OCI-M1 (cell line): ENCODE data around the gene SEMA6A.
"Not testable (repeated sequence)": the region's sequence is repeated elsewhere in the genome, so short reads cannot be mapped to it uniquely, and the experiment has no call there.

ENCODE experiments used
- DNase-seq: peaks from one replicate; lab custom pipeline; 2025; lab: John Stamatoyannopoulos, UW

SEMA6A gene

GRCh38 chr5:116553366-116553765 is 21.3 kb downstream of the SEMA6A start:
- DNase-seq: no peak

- DNase-seq: no peak
Measured at GRCh38 chr5:116550082-116550481, 24.5 kb downstream of the SEMA6A start.

GRCh38 chr5:116546743-116547124 is 27.9 kb downstream of the SEMA6A start:
- DNase-seq: no peak

GRCh38 chr5:116546033-116546742 is 28.4 kb downstream of the SEMA6A start:
- no peak for DNase-seq

- not testable (repeated sequence) for DNase-seq
Measured at GRCh38 chr5:116545465-116545864, 29.2 kb downstream of the SEMA6A start.

GRCh38 chr5:116544531-116545241 is 29.9 kb downstream of the SEMA6A start:
- DNase-seq: no peak

- DNase-seq: peak; percentile 62
Measured at GRCh38 chr5:116543501-116543900, 31.1 kb downstream of the SEMA6A start.

GRCh38 chr5:116542619-116543018 is 32.0 kb downstream of the SEMA6A start:
- DNase-seq: no peak

GRCh38 chr5:116539222-116539621 is 35.4 kb downstream of the SEMA6A start:
- no peak for DNase-seq

GRCh38 chr5:116536316-116537083 is 38.1 kb downstream of the SEMA6A start:
- no peak for DNase-seq

- no peak for DNase-seq
Measured at GRCh38 chr5:116534964-116535651, 39.5 kb downstream of the SEMA6A start.

- no peak for DNase-seq
Measured at GRCh38 chr5:116532762-116533525, 41.7 kb downstream of the SEMA6A start.

GRCh38 chr5:116531635-116532034 is 43.0 kb downstream of the SEMA6A start:
- no peak for DNase-seq

GRCh38 chr5:116531117-116531516 is 43.5 kb downstream of the SEMA6A start:
- DNase-seq: no peak

GRCh38 chr5:116530276-116530675 is 44.3 kb downstream of the SEMA6A start:
- no peak for DNase-seq

- no peak for DNase-seq
Measured at GRCh38 chr5:116529615-116530014, 45.0 kb downstream of the SEMA6A start.

- no peak for DNase-seq
Measured at GRCh38 chr5:116528519-116529234, 45.9 kb downstream of the SEMA6A start.

GRCh38 chr5:116527582-116527981 is 47.0 kb downstream of the SEMA6A start:
- DNase-seq: no peak

- DNase-seq: no peak
Measured at GRCh38 chr5:116525674-116526073, 48.9 kb downstream of the SEMA6A start.

GRCh38 chr5:116524966-116525365 is 49.7 kb downstream of the SEMA6A start:
- DNase-seq: no peak
